Activated CD8-positive, alpha-beta memory T cell treated with anti-CD3 and anti-CD28 coated beads for 36 hours (primary cell): ENCODE results near the gene CTAG1A. TPM values are rescaled to one million over a fixed set of nuclear protein-coding genes. Genes with fewer than 3 reads are reported as not detected.
"Not testable (repeated sequence)": the region's sequence is repeated elsewhere in the genome, so short reads cannot be mapped to it uniquely, and the experiment has no call there.

Source experiments
- CTCF ChIA-PET: fragments of 350-600 bp; sonication (Branson Sonifier 250); formaldehyde crosslinking; loops from one replicate; lab custom pipeline; 2021; ENCODE audit warnings: antibody characterized with exemption; lab: Charles Lee
- POLR2A ChIA-PET: fragments of 350-600 bp; sonication (Branson Sonifier 250); formaldehyde crosslinking; loops from one replicate; lab custom pipeline; 2021; ENCODE audit warnings: antibody characterized with exemption; lab: Charles Lee
- total RNA-seq, 2 experiments: library from RNA; stranded (reverse); gene quantifications; one replicate each; pipeline ENCODE4 v1.2.3, GENCODE V29; 2021

CTAG1A gene
- total RNA-seq = not detected

DNA sequence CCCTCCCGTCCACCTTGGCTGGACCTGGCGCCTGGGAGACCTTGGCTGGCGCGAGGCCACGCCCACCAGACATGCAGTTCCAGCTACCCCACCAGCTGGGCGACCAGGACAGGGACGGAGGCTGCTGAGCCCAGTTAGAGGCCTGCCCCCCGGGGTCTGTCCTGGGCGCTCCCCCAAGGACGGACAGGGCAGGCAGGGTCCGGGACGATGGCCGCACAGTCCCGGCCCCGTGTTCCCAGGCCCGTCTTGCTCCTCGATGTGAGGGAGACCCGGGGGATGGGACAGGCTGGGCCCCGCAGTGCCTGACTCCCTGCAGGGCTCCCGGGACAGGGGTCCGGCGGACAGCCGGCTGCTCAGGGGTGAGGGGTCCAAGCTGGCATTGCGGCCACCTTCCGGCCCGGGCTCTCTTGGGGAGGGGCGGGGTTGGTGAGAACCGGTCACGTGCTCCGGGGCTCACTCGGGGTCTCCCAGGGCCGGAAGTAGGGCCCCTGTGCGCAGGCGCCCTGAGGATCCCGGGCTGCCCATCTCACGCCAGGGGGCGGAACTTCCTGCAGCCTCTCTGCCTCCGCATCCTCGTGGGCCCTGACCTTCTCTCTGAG lies at the start of gene CTAG1A:
CTAG1A (plus strand) TSS at position 549 of the 599 bp plus-strand sequence. CDS start 74 bp downstream, outside the sequence.
- POLR2A ChIA-PET = not testable (repeated sequence)

DNA sequence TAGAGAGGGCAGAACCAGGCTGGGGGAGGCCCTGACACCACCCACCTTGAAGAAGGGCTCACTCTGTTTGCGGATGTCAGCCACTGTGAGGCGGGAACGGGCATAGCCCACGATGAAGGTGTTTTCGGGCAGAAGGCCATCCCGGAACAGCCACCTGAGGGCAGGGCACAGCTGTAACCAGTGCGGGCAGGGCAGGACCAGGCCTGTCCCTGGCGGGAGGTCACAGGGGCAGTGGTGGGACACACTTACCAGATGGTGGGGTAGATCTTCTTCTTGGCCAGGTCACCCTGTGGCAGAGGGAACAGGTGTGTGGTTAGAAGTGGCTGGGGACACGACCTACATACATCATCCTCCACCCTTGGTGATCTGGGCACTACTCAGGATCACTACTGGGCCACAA lies 49.0 kb upstream of the CTAG1A start:
- POLR2A ChIA-PET = interaction anchor here (0.9 kb wide), 1 partner anchor 81 kb away, joined by 3 read pairs; no protein-coding TSS in a partner anchor
- CTCF ChIA-PET = interaction anchor here (1.3 to 1.8 kb wide), 4 partner anchors 9 to 163 kb away, joined by 3 to 6 read pairs (median 4); no protein-coding TSS in a partner anchor

More for the DNA sequence above, at the start of gene CTAG1A:
- CTCF ChIA-PET = not testable (repeated sequence)

- CTCF ChIA-PET = no interaction called here
- POLR2A ChIA-PET = no interaction called here
Observed at GRCh38 chrX:154539077-154539476, 45.9 kb upstream of the CTAG1A start.

DNA sequence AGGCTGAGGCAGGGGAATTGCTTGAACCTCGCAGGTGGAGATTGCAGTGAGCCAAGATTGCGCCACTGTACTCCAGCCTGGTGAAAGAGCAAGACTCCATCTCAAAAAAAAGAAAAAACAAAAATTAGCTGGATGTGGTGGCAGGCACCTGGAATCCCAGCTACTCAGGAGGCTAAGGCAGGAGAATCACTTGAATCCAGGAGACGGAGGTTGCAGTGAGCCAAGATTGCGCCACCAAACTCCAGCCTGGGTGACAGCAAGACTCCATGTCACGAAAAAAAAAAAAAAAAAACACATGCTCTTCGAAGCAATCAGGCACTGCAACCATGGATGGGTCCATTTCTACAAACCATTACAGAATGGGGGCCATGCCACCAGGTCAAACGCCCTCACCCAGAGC lies 44.6 kb upstream of the CTAG1A start:
- POLR2A ChIA-PET = not testable (repeated sequence)
- CTCF ChIA-PET = interaction anchor here (2.2 to 2.4 kb wide), 2 partner anchors 13 to 167 kb away, joined by 7 read pairs; partner anchors contain the start of gene FLNA

- ChIA-PET POLR2A (no interaction called here), CTCF (interaction anchor here (2.2 to 2.4 kb wide), 2 partner anchors 14 to 167 kb away, joined by 7 read pairs; partner anchors contain the start of gene FLNA)
Observed at GRCh38 chrX:154540897-154541535, 43.9 kb upstream of the CTAG1A start.

GRCh38 chrX:154541589-154541895 lies 43.4 kb upstream of the CTAG1A start:
- POLR2A ChIA-PET = interaction anchor here (0.6 to 0.9 kb wide), 2 partner anchors 12 to 1081 kb away, joined by 3 to 7 read pairs; no protein-coding TSS in a partner anchor
- CTCF ChIA-PET = interaction anchor here (1.5 to 2.4 kb wide), 3 partner anchors 10 to 168 kb away, joined by 4 to 7 read pairs (median 7); partner anchors contain the start of gene FLNA

GRCh38 chrX:154541896-154542722 lies 42.8 kb upstream of the CTAG1A start:
- POLR2A ChIA-PET = interaction anchor here (0.6 to 0.9 kb wide), 3 partner anchors 13 to 1081 kb away, joined by 3 to 7 read pairs (median 3); no protein-coding TSS in a partner anchor
- CTCF ChIA-PET = interaction anchor here (1.5 to 2.4 kb wide), 3 partner anchors 10 to 168 kb away, joined by 4 to 7 read pairs (median 7); partner anchors contain the start of gene FLNA

DNA sequence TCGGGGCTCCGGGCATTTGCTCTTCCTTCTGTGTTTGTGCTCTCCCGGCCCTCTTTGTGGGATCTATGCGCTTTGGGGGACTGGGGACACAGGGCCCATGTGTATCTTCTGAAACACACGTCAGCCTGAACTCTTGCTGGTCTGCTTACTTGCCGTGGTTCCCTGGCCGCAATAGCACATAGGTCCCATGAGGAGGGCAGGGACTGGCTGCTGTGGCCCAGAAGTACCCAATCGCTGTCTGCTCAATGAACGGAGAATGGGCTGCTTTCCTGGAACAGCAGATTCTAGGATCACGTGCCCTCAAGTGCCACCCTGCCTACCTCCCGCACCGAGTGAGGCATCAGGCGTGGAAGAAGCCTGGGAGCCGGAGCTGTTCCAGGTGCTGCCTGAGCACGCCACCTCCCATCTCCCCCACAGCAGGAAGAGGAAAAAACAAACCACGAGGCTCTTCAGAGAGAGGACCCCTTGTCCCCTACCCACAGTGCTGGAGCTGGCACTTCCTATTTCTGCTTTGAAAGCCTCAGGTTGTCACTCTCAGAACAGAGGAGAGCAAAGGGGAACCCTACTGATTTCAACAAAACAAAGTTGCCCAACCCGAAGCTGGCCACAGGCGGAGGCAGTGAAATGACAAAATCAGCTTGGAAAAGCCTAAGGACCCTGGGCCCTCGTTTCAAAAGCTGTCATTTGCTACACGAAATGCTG lies 42.1 kb upstream of the CTAG1A start:
- POLR2A ChIA-PET = interaction anchor here (0.6 kb wide), 1 partner anchor 45 kb away, joined by 3 read pairs; no protein-coding TSS in a partner anchor
- CTCF ChIA-PET = interaction anchor here (1.5 to 2.4 kb wide), 2 partner anchors 11 to 169 kb away, joined by 4 to 7 read pairs; partner anchors contain the start of gene FLNA

GRCh38 chrX:154545673-154546274 lies 39.2 kb upstream of the CTAG1A start:
- POLR2A ChIA-PET = interaction anchor here (0.6 to 1.6 kb wide), 3 partner anchors 21 to 172 kb away, joined by 4 to 5 read pairs (median 5); partner anchors contain the start of gene SLC10A3
- CTCF ChIA-PET = no interaction called here

DNA sequence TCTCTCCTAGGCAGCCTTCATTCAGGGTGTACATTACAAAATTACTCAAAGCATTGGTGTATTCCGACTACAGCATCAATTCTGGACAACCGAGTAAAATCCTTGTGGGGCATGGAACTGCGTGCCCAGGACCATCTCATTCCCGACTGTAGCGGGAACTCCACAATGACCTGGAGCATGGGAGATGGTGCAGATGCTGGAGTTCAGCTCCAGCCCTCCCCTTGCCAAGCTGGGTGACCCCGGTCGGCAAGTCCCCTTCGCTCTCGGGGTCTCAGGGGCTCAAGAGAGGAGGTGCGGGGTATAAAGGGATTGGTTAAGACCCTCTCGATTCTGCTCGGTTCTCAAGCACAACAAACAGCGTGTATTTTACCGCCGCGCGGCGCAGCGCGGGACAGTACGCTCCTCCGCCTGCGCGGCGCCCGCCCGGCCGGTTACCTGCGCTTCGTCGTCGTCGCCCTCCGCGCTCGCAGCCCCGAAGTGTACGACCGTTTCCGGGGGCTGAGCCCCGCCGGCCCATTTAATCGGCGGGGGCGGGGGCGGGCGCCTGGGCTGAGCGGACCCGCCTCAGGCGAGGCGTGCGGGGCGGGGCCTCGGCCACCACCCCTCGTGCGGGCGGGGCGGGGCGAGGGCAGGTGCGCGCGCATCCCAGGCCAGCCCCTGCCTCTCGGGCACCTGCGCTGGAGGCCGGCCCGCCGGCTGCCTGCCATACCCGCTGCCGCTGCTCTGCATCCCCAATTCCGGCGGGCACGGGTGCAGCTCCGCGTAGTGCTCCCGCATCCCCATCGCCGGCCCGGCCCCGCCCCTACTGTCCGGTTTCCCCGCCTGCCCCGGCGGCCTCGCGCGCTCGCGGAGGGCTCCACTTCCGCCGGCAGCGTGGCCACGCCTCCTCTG lies 38.3 kb upstream of the CTAG1A start, which contains the start of gene G6PD:
G6PD (minus strand) TSS at position 493 of the 891 bp plus-strand sequence. CDS start 691 bp downstream, outside the sequence.
- CTCF ChIA-PET = no interaction called here
- POLR2A ChIA-PET = interaction anchor here (0.6 to 1.6 kb wide), 3 partner anchors 56 to 173 kb away, joined by 3 to 5 read pairs (median 4); partner anchors contain the start of gene SLC10A3

DNA sequence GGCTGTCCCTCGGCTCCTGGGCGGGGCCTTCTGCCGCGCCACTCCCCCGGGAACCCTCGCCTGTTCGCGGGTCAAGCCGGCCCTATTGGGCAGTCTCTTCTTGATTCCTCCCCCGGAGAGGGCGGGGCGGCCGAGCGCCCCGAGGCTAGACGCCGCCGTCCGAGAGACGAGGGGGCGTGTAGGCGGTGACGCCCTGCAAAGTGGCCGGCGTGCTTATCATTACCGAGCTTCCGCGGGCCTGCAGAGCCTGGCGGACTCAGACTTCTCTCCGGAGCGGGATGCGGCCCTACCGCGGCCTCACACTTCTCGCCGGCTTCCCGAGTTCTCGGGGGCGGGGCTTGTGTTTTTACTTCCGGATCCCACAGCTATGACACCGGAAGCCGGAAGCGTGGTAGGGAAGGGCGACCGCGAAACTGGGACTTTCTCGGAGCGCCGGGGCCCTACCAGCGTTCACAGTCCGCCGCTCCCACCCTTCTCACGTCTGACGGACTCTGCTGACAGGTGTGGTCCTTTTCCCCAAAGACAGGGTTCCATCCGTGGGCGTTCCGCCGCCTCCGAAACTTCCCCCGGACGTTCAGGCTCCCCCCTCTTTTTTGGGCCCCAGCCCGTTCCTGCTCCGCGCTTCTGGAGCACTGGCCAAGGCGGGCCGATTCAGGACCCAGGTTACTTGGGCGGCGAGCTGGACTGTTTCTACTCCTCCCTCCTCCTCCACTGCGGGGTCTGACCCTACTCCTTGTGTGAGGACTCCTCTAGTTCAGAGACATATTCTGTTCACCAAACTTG lies 37.5 kb upstream of the CTAG1A start, which contains the start of gene IKBKG:
IKBKG (plus strand) TSS at position 376 of the 783 bp plus-strand sequence. CDS start 4,383 bp downstream, outside the sequence.
- POLR2A ChIA-PET = interaction anchor here (0.6 to 1.6 kb wide), 2 partner anchors 57 to 137 kb away, joined by 3 to 5 read pairs; partner anchors contain the start of gene SLC10A3
- CTCF ChIA-PET = no interaction called here

GRCh38 chrX:154548028-154548316 lies 37.0 kb upstream of the CTAG1A start:
- POLR2A ChIA-PET = no interaction called here
- CTCF ChIA-PET = no interaction called here

DNA sequence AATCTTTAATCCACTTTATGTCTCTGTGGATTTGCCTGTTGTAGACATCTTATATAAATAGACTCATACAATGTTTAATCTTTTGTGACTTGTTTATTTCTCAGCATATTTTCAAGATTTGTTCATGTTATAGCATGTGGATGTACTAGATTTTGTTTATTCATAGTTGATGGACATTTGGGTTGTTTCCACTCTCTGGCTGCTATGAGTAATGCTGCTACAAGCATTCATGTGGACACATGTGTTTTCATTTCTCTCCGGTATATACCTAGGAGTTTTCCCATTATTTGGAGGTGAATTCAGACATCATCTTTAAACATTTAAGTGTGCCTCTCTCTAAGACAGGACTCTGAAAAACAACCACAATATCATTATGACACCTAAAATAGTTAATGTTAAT lies 35.2 kb upstream of the CTAG1A start:
- ChIA-PET POLR2A (no interaction called here), CTCF (no interaction called here)

DNA sequence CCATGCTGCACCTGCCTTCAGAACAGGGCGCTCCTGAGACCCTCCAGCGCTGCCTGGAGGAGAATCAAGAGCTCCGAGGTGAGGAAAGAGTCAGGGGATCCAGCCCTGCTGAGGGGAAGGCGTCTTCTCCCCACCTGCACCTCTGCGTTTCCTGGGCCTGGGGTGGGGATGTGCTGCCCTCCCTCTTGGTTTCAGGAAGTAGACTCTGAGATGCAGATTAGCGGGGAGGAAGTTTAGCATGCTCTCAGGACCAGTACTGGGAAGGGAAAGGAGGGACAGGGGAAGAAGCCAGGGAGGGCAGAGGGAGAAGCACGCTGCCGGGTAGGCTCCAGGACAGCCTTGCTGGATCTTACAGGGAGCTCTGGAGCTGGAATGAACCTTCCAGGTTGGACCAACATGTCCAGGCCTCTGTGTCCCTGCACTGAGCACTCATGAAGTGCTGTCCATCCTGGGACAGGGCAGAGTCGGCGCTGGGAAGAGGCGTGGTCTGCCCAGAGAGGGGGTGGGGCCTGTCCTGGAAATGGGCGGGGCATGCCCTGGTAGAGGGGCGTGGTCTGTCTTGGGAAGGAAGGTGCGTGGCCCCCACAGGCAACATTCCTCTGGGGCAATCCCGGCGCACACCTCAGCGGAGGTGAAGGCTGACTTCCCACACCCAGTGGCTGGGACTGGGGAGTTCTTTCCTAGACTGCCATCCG lies 32.7 kb upstream of the CTAG1A start:
- POLR2A ChIA-PET, CTCF ChIA-PET: not testable (repeated sequence)

GRCh38 chrX:154558060-154558690 lies 26.8 kb upstream of the CTAG1A start:
- CTCF ChIA-PET, POLR2A ChIA-PET: not testable (repeated sequence)
